ENCODE data around the gene ADAMTS17.

- TF ChIP-seq, protein P1, sequence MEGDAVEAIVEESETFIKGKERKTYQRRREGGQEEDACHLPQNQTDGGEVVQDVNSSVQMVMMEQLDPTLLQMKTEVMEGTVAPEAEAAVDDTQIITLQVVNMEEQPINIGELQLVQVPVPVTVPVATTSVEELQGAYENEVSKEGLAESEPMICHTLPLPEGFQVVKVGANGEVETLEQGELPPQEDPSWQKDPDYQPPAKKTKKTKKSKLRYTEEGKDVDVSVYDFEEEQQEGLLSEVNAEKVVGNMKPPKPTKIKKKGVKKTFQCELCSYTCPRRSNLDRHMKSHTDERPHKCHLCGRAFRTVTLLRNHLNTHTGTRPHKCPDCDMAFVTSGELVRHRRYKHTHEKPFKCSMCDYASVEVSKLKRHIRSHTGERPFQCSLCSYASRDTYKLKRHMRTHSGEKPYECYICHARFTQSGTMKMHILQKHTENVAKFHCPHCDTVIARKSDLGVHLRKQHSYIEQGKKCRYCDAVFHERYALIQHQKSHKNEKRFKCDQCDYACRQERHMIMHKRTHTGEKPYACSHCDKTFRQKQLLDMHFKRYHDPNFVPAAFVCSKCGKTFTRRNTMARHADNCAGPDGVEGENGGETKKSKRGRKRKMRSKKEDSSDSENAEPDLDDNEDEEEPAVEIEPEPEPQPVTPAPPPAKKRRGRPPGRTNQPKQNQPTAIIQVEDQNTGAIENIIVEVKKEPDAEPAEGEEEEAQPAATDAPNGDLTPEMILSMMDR (IDR thresholded peaks at IDR 0.05 in 2 of 3, conservative IDR thresholded peaks at IDR 0.05 in 1 of 3; ENCODE audit: borderline replicate concordance in 1 of 3, insufficient read depth in 1 of 3, low read depth in 2 of 3, low read length in 2 of 3) = no peak
- TF ChIP-seq REST (IDR thresholded peaks at IDR 0.05; ENCODE audit: low read depth) (no peak), CEBPB (IDR thresholded peaks at IDR 0.05; ENCODE audit: low read depth) (no peak), JUND (IDR thresholded peaks at IDR 0.05) (no peak)
Measured at GRCh38 chr15:99979371-99979770, 362.4 kb downstream of the ADAMTS17 start.

Data from HCT116 (cell line).